Peyer's patch (tissue), 4 donors: ENCODE measurements around the gene RELCH. TPM values are rescaled to one million over a fixed set of nuclear protein-coding genes. Genes with fewer than 3 reads are reported as not detected.

ENCODE experiments used
- DNase-seq, 3 donors: peaks; one replicate each; pipeline ENCODE4 v3.0.0-alpha.2; 2017 to 2019
- H3K27ac ChIP-seq, 4 donors: fragments of 200-600 bp; sonication (generic); one replicate each; pipeline ENCODE4 v1.5.1; 2016 to 2019
- H3K27me3 ChIP-seq, 2 donors: fragments of 200-600 bp; sonication (generic); one replicate each; pipeline ENCODE4 v1.5.1; 2019
- H3K36me3 ChIP-seq, 3 donors: fragments of 200-600 bp; sonication (generic); one replicate each; pipeline ENCODE4 v1.5.1; 2016 to 2019
- H3K4me1 ChIP-seq, 4 donors: fragments of 200-600 bp; sonication (generic); one replicate each; pipeline ENCODE4 v1.5.1; 2016 to 2019
- H3K4me3 ChIP-seq, 4 donors: fragments of 200-600 bp; sonication (generic); 1 replicate in 3 of 4; 2 replicates in 1 of 4; pipeline ENCODE4 v1.5.1; 2016 to 2019; ENCODE audit warnings: mild to moderate bottlenecking in 1 of 4
- H3K9me3 ChIP-seq, 4 donors: fragments of 200-600 bp; sonication (generic); one replicate each; pipeline ENCODE4 v1.5.1; 2016 to 2019; ENCODE audit warnings: mild to moderate bottlenecking in 1 of 4
- POLR2A ChIP-seq, 2 donors: fragments of 450-650 bp; IDR thresholded peaks; one replicate each; pipeline ENCODE4 v1.5.1; 2017; ENCODE audit warnings: antibody characterized with exemption in 2 of 2, mild to moderate bottlenecking in 2 of 2, moderate library complexity in 2 of 2
- total RNA-seq, 4 donors: library from RNA; depleted of rRNA; stranded (reverse); fragments of >200 nt; gene quantifications; one replicate each; pipeline ENCODE4 v1.1.0, GENCODE V29; 2016
- TF ChIP-seq, protein P1 (sequence below), 6 experiments: fragments of 450-650 bp in 4 of 6; fragments of 200-600 bp in 2 of 6; sonication (generic) in 1 of 6; IDR thresholded peaks; one replicate each; pipeline ENCODE4 v1.5.1; 2017 to 2019; ENCODE audit warnings: antibody characterized with exemption in 6 of 6, mild to moderate bottlenecking in 3 of 6, moderate library complexity in 1 of 6

RELCH gene
- total RNA-seq, 4 donors from 2014 or later, result 51.1 to 71.6 (median 55.6) TPM

DNA sequence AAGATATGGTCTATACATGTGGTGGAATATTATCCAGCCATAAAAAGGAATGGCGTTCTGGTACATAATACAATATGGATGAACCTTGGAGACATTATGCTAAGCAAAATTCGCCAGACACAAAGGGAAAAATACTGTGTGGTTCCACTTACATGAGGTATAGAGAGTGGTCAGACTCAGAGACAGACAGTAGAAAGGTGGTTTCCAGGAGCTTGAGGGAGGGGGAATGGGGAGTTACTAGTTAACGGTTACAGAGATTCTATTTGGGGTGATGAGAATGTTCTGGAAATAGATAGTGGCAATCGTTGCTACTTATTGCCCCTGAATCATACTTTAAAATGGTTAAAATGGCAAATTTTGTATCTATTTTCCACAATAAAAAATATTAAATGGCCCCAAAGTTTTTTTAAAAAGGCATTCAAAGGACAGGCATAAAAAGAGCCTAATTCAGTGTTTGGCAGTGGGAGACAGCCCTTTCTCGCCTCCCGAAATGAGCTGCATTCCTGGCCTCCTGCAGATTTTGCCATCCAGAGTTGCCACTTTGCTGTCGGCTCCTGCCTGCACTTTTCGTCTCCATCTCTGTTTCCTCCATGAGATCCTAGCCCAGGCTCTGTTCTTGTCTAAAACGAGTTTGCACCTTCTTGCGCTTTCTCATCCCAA is 151.5 kb downstream of the RELCH start:
- no peak for TF ChIP-seq POLR2A (IDR thresholded peaks at IDR 0.05)
- TF ChIP-seq, protein P1, sequence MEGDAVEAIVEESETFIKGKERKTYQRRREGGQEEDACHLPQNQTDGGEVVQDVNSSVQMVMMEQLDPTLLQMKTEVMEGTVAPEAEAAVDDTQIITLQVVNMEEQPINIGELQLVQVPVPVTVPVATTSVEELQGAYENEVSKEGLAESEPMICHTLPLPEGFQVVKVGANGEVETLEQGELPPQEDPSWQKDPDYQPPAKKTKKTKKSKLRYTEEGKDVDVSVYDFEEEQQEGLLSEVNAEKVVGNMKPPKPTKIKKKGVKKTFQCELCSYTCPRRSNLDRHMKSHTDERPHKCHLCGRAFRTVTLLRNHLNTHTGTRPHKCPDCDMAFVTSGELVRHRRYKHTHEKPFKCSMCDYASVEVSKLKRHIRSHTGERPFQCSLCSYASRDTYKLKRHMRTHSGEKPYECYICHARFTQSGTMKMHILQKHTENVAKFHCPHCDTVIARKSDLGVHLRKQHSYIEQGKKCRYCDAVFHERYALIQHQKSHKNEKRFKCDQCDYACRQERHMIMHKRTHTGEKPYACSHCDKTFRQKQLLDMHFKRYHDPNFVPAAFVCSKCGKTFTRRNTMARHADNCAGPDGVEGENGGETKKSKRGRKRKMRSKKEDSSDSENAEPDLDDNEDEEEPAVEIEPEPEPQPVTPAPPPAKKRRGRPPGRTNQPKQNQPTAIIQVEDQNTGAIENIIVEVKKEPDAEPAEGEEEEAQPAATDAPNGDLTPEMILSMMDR (IDR thresholded peaks at IDR 0.05), result no peak
- Histone ChIP-seq H3K27me3 (no peaks in the 10 kb centered on the region), H3K27ac (peak overlapping the region in 1 of 4 donors; percentile 21)

DNA sequence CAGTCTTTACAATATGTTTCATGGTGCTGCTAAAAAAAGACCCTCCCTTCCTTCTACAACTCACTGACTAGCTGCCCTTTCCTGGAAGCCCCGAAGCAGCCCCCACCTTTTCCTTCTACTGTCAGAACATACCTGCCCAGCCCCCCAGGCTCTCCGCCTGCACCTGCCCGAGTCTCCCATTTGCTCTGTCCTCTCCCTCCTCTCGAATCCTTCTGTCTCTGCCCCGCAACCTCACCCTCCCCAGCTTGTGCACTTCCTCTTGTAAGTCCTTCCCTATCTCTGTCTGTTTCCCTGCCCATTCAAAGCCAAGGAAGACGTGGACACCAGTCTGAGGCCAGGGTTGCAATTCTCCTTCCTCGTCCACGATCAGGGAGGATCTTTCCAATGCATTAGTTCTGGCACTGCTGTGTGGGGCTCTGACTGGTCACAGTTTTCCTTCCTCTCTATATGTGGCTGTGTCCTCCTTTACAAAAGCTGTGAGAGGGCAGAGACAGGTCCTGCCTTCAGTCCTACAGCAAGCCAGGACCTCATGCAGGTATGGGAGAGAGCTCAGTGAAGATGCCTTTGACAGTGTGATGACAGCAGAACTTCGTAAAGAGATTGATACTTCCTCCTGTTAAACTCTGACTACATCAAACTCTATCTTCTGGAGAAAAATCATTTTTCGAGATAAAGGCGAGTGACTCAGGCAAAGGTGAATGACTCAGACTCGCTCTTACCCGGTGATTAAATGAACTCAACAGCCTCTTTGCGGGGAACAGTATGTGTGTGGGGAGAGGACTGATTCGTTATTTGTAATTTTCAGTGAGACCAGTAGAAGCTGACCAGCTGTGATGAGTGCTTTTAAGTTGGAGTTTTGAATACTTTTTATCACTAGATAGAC is 152.3 kb downstream of the RELCH start:
- no peaks in the 10 kb centered on the region for H3K27me3 ChIP-seq
- H3K36me3 ChIP-seq, result no peaks in the 10 kb centered on the region
- TF ChIP-seq, protein P1 (IDR thresholded peaks at IDR 0.05), result no peak
- no peak for TF ChIP-seq POLR2A (IDR thresholded peaks at IDR 0.05)
- peaks cover 0 to 48% (median 2%) of the 10 kb centered on the region in 4 donors for H3K4me1 ChIP-seq
- H3K4me3 ChIP-seq, result peak overlapping the region in 1 of 4 donors; percentile 3
- peak in 2 of 3 donors; percentile 55 to 62 for DNase-seq
- no peaks in the 10 kb centered on the region for H3K9me3 ChIP-seq
- peak overlapping the region in 3 of 4 donors; percentile 21 to 75 (median 56) for H3K27ac ChIP-seq

More for the DNA sequence above, 151.5 kb downstream of the RELCH start:
- Histone ChIP-seq H3K36me3 (no peaks in the 10 kb centered on the region), H3K9me3 (no peaks in the 10 kb centered on the region), H3K4me3 (no peak overlapping the region), H3K4me1 (peaks cover 0 to 53% (median 2%) of the 10 kb centered on the region in 4 donors)
- DNase-seq, result no peak

DNA sequence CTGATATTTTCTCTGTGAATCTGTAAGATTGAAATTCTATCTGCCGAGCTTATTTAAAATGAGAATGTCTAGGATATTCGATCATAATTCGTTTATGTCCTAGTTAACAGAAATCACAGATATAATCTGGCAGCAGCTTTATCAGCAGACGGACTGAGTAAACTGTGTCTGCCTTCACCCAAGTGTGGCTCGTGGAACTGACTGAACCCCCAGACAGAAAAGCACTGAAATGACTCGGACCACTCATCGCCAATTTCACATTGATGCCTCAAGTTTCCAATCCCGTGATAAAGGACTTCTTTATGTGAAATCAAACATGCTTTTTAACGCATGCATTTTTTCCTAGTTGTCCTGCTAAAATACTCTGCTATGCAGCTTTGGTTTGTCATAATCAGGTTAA is 153.9 kb downstream of the RELCH start:
- no peak for DNase-seq
- peaks cover 0 to 35% (median 2%) of the 10 kb centered on the region in 4 donors for H3K4me1 ChIP-seq
- H3K27me3 ChIP-seq, result no peaks in the 10 kb centered on the region
- TF ChIP-seq POLR2A (IDR thresholded peaks at IDR 0.05), result no peak
- TF ChIP-seq, protein P1 (IDR thresholded peaks at IDR 0.05), result no peak
- no peaks in the 10 kb centered on the region for H3K9me3 ChIP-seq
- H3K27ac ChIP-seq, result no peak overlapping the region
- no peak overlapping the region for H3K4me3 ChIP-seq
- H3K36me3 ChIP-seq, result no peaks in the 10 kb centered on the region

DNA sequence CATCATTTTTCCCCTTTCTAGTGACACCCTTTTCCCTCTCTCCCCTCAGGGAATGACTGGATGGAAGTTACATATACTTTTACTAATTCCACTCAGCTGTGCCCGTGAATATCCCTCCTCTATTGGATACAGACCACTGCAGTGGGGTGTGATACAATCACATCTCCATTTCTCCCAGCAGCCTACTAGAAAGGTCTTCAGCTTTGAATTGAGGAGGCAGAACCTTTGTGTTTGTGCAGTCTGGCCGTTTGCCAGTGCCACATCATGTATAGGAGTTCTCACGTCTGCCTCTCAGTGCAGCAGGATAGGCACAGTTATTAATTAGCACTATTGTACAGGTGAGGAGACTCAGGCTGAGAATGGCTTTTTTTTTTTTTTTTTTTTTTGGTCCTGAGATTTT is 154.4 kb downstream of the RELCH start:
- Histone ChIP-seq H3K27me3 (no peaks in the 10 kb centered on the region), H3K27ac (no peak overlapping the region), H3K9me3 (no peaks in the 10 kb centered on the region), H3K4me1 (peaks cover 0 to 30% (median 2%) of the 10 kb centered on the region in 4 donors), H3K4me3 (no peak overlapping the region), H3K36me3 (no peaks in the 10 kb centered on the region)
- no peak for TF ChIP-seq POLR2A (IDR thresholded peaks at IDR 0.05)
- TF ChIP-seq, protein P1 (IDR thresholded peaks at IDR 0.05), result no peak
- DNase-seq, result no peak

DNA sequence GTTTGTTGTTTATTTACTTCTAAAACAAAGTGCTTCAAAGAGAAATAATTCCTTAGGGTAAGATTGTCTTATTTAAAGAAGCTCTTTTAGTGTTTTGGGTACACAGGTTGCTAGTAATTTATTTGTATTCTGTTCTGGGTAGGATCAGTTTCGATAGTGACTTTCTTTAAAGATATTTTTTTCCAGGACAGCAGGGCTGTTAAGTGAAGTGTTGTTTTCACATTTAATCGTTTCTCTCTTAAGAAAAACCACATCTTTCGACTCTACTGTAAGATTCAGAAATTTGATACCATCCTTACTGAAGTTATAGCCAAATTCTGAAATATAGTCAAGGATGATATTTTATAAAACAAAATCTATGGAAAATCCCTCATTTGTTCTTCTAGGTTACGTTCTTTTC is 155.8 kb downstream of the RELCH start:
- Histone ChIP-seq H3K27ac (no peak overlapping the region), H3K9me3 (no peaks in the 10 kb centered on the region), H3K4me1 (peaks cover 0 to 16% (median 2%) of the 10 kb centered on the region in 4 donors), H3K27me3 (no peaks in the 10 kb centered on the region), H3K4me3 (no peak overlapping the region), H3K36me3 (no peaks in the 10 kb centered on the region)
- TF ChIP-seq, protein P1 (IDR thresholded peaks at IDR 0.05), result no peak
- DNase-seq, result no peak
